Stimulated activated naive CD8-positive, alpha-beta T cell treated with anti-CD3 and anti-CD28 coated beads, Interleukin-15, amount 100 ng/mL, for 72 hours (primary cell): ENCODE measurements around the gene TSPYL1.

Experiments
- ATAC-seq: fragments of 150-1000 bp; cut with Tn5 transposase; 2 replicates; pipeline ENCODE4 v1.10.0; 2021; ENCODE audit warnings: mild to moderate bottlenecking, moderate library complexity
- DNase-seq, 2 donors: peaks; one replicate each; pipeline ENCODE4 v3.0.0; 2021 to 2022
- H3K27ac Mint-ChIP-seq, 2 donors: one replicate each; pipeline ENCODE4 v1.8.0; 2022; ENCODE audit warnings: mild to moderate bottlenecking in 2 of 2, mixed read lengths in 2 of 2, moderate library complexity in 2 of 2
- H3K27me3 Mint-ChIP-seq: one replicate; pipeline ENCODE4 v1.8.0; 2022; ENCODE audit warnings: mixed read lengths
- H3K4me1 Mint-ChIP-seq: one replicate; pipeline ENCODE4 v1.8.0; 2022; ENCODE audit warnings: mild to moderate bottlenecking, mixed read lengths
- H3K4me3 Mint-ChIP-seq, 2 donors: one replicate each; pipeline ENCODE4 v1.8.0; 2022; ENCODE audit warnings: mild to moderate bottlenecking in 2 of 2, mixed read lengths in 2 of 2, moderate library complexity in 1 of 2
- H3K9me3 Mint-ChIP-seq, 2 donors: one replicate each; pipeline ENCODE4 v1.8.0; 2022; ENCODE audit warnings: mixed read lengths in 2 of 2

The TSPYL1 gene

DNA sequence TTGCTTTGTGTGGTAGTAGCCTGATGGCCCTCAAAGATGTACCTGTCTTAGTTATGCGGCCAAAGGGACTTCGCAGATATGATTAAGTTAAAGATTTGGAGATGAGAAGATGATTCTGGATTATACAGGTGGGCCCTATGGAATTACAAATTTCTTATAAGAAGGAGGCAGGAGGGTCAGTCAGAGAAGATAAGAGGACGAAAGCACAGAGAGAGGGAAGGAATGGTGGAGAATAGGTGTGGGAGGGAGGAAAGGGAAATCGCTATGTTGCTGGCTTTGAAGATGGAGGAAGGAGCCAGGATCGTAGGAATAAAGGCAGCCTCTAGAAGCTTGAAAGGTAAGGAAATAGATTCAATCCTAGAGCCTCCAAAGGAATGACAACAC, 1.2 kb upstream of the TSPYL1 start:
- Mint-ChIP-seq H3K27ac (no peak overlapping the region), H3K4me1 (peaks cover 32% of the 10 kb centered on the region)

DNA sequence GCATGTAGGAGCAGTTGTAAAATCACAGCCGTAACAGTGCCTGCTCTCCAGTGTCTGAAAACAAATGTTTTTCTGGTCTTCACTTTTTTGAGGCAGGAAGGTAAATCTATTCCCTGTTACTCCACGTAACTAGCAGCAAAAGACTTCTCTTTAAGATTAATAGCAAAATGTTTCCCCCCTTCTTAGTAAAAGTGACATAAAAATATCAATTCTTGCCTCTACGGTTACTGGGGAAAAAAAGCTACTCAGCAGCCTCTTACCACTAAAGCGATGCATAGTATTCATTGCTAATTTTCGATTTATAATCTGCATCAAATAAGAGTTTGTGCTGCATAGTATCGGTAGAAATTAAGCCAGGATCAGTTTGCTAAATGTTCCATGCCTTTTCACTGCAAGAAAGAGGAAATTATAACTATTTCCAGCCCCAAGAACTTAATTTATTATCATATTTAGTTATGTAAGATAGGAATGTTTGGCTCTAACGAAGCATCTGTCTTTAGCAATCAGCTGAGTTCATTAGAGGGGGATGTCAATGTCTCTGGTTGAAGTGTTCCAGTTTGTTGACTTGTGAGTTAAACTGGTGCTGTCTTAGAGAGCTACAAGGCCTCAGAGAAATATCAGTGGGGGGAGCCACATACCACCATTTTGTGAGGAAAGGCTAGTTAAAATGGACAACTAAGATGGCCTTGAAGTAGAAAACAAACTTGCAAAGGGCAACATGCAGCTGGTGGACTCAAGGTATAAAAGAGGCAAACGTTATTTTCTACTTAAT, 617 bp upstream of the TSPYL1 start:
- Mint-ChIP-seq H3K27ac (peak overlapping the region; percentile 99 to 100), H3K27me3 (no peaks in the 10 kb centered on the region), H3K9me3 (no peaks in the 10 kb centered on the region), H3K4me1 (peaks cover 38% of the 10 kb centered on the region), H3K4me3 (peak overlapping the region; percentile 94 to 96)
- DNase-seq (no peak), ATAC-seq (no peak)

More for the DNA sequence above, 1.2 kb upstream of the TSPYL1 start:
- no peaks in the 10 kb centered on the region for H3K9me3 Mint-ChIP-seq
- DNase-seq (no peak), ATAC-seq (no peak)
- H3K27me3 Mint-ChIP-seq, result no peaks in the 10 kb centered on the region
- peak overlapping the region; percentile 94 to 96 for H3K4me3 Mint-ChIP-seq

- ATAC-seq (peak; percentile 2), DNase-seq (peak in 1 of 2 donors; percentile 20)
- H3K4me1 Mint-ChIP-seq, result peaks cover 45% of the 10 kb centered on the region
- no peaks in the 10 kb centered on the region for H3K9me3 Mint-ChIP-seq
- H3K27ac Mint-ChIP-seq, result peak overlapping the region; percentile 99 to 100
- H3K27me3 Mint-ChIP-seq, result no peaks in the 10 kb centered on the region
- peak overlapping the region; percentile 94 to 96 for H3K4me3 Mint-ChIP-seq
Measured at GRCh38 chr6:116278854-116279231, 887 bp downstream of the TSPYL1 start.

- ATAC-seq, result no peak
- Mint-ChIP-seq H3K4me3 (peak overlapping the region; percentile 94 to 96), H3K27me3 (no peaks in the 10 kb centered on the region), H3K9me3 (no peaks in the 10 kb centered on the region), H3K27ac (peak overlapping the region; percentile 99 to 100), H3K4me1 (peaks cover 48% of the 10 kb centered on the region)
- DNase-seq, result no peak
Measured at GRCh38 chr6:116278481-116278829, 1.3 kb downstream of the TSPYL1 start.

- H3K27me3 Mint-ChIP-seq, result no peaks in the 10 kb centered on the region
- peak overlapping the region; percentile 94 to 96 for H3K4me3 Mint-ChIP-seq
- peak overlapping the region; percentile 23 to 74 for H3K27ac Mint-ChIP-seq
- DNase-seq (no peak), ATAC-seq (no peak)
- no peaks in the 10 kb centered on the region for H3K9me3 Mint-ChIP-seq
- peaks cover 53% of the 10 kb centered on the region for H3K4me1 Mint-ChIP-seq
Measured at GRCh38 chr6:116277124-116277523, 2.6 kb downstream of the TSPYL1 start.

- Mint-ChIP-seq H3K9me3 (no peaks in the 10 kb centered on the region), H3K27ac (no peak overlapping the region), H3K4me3 (no peak overlapping the region), H3K4me1 (peaks cover 32% of the 10 kb centered on the region), H3K27me3 (no peaks in the 10 kb centered on the region)
- no peak for DNase-seq
- ATAC-seq, result no peak
Measured at GRCh38 chr6:116271149-116271708, 8.5 kb downstream of the TSPYL1 start.

GRCh38 chr6:116268589-116269293, 11.0 kb downstream of the TSPYL1 start:
- H3K27ac Mint-ChIP-seq, result peak overlapping the region in 1 of 2 donors; percentile 59
- H3K4me1 Mint-ChIP-seq, result peaks cover 28% of the 10 kb centered on the region
- H3K4me3 Mint-ChIP-seq, result no peak overlapping the region
- ATAC-seq (peak; percentile 65), DNase-seq (no peak)
- no peaks in the 10 kb centered on the region for H3K27me3 Mint-ChIP-seq
- peaks cover 6 to 8% of the 10 kb centered on the region in 2 donors for H3K9me3 Mint-ChIP-seq

DNA sequence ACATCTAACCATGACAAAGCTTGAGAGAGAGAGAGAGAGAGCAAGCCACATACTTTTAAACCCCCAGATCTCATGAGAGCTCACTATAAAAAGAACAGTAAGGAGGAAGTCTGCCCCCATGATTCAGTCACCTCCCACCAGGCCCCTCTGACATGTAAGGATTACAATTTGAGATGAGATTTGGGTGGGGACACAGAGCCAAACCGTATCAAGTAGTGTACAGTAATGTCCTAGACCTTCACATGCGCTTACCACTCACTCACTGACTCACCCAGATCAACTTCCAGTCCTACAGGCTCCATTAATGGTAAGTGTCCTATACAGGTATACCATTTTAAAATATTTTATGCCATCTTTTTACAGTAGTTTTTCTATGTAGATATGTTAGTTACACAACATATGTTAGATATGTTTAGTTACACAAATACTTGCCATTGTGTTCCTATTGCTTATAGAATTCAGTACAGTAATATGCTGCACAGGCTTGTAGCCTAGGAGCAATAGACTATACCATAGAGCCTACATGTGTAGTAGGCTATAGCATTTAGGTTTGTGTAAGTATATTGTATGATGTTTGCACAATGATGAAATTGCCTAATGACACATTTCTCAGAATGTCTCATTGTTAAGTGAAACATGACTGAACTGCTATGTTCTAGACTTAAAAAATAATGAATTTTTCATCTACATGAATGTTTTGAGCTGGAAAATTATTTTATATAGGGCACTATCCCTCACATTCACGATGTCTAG, 11.7 kb downstream of the TSPYL1 start:
- Mint-ChIP-seq H3K9me3 (peaks cover 11 to 13% of the 10 kb centered on the region in 2 donors), H3K4me3 (no peak overlapping the region), H3K27ac (no peak overlapping the region), H3K27me3 (no peaks in the 10 kb centered on the region), H3K4me1 (peaks cover 30% of the 10 kb centered on the region)
- ATAC-seq (peak; percentile 39), DNase-seq (no peak)

DNA sequence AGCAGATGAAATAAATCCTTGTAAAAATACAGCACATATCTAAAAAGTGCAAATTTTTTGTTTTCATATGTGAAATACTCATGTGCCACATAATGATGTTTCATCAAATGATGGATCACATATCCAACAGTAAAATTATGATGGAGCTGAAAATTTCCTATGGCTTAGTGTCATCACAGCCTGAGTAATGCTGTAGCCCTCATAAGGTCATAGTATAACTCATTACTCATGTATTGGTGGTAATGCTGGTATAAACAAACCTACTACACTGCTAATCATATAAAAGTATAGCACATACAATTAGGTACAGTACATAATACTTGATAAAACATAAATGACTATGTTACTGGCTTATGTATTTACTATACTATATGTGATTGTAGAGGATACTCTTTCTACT, 12.9 kb downstream of the TSPYL1 start:
- DNase-seq, result no peak
- Mint-ChIP-seq H3K4me3 (no peak overlapping the region), H3K27me3 (no peaks in the 10 kb centered on the region), H3K9me3 (peaks cover 14 to 24% of the 10 kb centered on the region in 2 donors), H3K4me1 (peaks cover 37% of the 10 kb centered on the region), H3K27ac (no peak overlapping the region)
- no peak for ATAC-seq

DNA sequence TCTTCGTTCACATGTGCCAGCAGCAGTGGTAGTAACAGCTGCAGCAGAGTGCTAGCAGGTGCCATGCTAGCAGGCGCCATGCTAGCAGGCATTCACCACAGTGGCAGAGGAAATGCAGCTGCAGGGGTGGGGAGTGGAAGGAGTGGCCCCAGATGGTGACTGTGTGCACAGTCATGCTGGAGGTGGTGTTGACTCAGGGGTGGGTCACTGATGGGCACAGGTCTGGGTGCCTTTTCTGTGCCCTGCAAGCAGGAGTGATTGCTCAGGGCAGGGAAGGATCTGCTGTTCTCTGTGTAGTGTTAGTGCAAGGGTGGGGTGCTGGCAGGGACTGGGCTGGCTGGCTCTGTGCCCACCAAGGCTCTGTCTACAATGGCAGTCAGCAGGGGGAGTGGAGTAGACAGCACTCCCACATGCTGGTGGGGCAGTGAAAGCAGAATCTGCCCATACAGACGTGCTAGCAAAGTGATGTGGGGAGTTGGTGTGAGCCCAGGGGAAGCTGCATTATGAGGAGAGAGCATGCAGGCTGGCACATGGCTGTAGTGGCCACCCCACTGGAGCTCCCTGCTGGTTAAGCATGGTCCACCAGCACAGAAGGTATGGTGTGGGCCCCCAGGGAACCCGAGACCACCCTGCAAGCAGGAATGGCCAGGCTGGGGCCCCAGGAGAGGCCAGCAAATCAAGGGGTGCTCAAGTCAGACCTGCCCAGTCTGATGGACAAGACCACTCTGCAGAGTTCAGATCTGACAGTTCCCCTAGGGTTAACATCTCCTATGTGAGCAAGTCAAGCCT, 14.5 kb downstream of the TSPYL1 start:
- peaks cover 14 to 24% of the 10 kb centered on the region in 2 donors for H3K9me3 Mint-ChIP-seq
- DNase-seq, result no peak
- no peak overlapping the region for H3K27ac Mint-ChIP-seq
- H3K27me3 Mint-ChIP-seq, result no peaks in the 10 kb centered on the region
- no peak overlapping the region for H3K4me3 Mint-ChIP-seq
- ATAC-seq, result peak; percentile 44
- peaks cover 53% of the 10 kb centered on the region for H3K4me1 Mint-ChIP-seq

DNA sequence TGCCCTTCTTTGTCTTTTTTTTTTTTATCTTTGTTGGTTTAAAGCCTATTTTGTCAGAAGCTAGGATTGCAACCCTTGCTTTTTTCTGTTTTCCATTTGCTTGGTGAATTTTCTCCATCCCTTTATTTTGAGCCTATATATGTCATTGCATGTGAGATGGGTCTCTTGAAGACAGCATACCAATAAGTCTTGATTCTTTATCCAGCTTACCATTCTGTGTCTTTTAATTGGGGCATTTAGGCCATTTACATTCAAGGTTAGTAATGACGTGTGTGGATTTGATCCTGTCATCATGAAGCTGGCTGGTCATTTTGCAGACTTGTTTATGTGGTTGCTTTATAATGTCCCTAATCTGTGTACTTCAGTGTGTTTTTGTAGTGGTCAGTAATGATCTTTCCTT, 16.4 kb downstream of the TSPYL1 start:
- H3K27ac Mint-ChIP-seq, result no peak overlapping the region
- DNase-seq, result no peak
- peaks cover 50% of the 10 kb centered on the region for H3K4me1 Mint-ChIP-seq
- no peak for ATAC-seq
- H3K9me3 Mint-ChIP-seq, result peaks cover 14 to 24% of the 10 kb centered on the region in 2 donors
- no peak overlapping the region for H3K4me3 Mint-ChIP-seq
- no peaks in the 10 kb centered on the region for H3K27me3 Mint-ChIP-seq

DNA sequence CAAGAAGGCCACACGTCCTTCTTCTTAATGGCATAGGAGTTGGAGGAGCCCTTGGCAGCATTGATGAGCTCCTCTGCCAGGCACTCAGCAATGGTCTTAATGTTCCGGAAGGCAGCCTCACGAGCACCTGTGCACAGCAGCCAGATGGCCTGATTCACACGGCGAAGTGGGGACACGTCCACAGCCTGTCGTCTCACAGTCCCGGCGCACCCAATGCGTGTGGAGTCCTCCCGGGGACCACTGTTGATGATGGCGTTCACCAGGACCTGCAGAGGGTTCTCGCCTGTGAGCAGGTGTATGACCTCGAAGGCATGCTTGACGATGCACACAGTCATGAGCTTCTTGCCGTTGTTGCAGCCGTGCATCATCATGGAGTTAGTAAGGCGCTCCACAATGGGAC, 21.2 kb downstream of the TSPYL1 start:
- Mint-ChIP-seq H3K27ac (no peak overlapping the region), H3K9me3 (peaks cover 7 to 16% of the 10 kb centered on the region in 2 donors), H3K27me3 (no peaks in the 10 kb centered on the region), H3K4me1 (peaks cover 40% of the 10 kb centered on the region), H3K4me3 (no peak overlapping the region)
- ATAC-seq, result no peak
- DNase-seq, result no peak

DNA sequence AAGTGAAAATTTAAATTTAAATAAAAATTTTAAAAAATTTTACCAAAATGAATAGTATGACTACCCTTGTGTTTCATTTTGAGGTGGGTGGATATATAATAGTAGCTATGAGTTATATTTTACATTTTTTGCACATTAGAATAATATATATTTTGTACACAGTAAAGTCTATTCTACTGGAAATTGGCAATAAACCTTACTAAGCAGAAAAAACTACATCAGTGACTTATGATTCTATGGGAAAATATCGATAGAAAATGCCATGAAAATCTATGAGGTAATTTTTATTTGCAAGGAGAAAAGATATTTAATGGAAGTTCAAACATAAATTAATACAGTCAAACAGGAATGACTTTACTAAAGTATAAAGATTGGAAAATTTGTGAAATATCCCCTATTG, 23.0 kb downstream of the TSPYL1 start:
- ATAC-seq, result no peak
- no peaks in the 10 kb centered on the region for H3K9me3 Mint-ChIP-seq

DNA sequence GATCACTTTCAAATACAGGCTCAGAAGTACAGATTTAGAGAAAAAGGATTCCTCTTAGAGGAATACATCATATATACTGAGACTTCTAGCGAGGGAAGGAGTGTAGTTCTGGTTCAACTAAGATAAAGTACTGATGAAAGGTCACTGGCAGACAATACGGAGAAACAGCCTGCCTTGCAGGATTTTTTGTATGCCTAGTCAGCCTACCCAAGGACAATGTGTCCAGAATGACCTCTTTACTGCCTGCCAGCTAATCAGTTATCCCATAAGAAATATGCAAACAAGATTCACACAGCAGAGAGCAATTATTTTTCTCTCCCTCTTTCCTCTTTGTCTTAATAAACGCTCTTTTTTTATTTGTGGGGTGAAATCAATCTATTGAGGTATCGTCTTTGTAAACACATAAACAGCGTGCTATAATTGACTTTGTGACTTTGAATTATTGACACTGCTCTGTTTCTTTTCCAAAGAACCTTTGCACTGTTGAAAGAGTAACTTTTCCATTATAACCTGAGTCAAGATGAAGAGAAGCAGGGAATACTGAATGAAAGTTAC, 24.4 kb downstream of the TSPYL1 start:
- Mint-ChIP-seq H3K27ac (no peak overlapping the region), H3K9me3 (no peaks in the 10 kb centered on the region), H3K27me3 (no peaks in the 10 kb centered on the region), H3K4me1 (peaks cover 10% of the 10 kb centered on the region), H3K4me3 (no peak overlapping the region)
- no peak for DNase-seq
- no peak for ATAC-seq

More for the DNA sequence above, 23.0 kb downstream of the TSPYL1 start:
- DNase-seq, result no peak
- no peak overlapping the region for H3K4me3 Mint-ChIP-seq
- H3K4me1 Mint-ChIP-seq, result peaks cover 23% of the 10 kb centered on the region
- no peaks in the 10 kb centered on the region for H3K27me3 Mint-ChIP-seq
- no peak overlapping the region for H3K27ac Mint-ChIP-seq
